Colonic mucosa (tissue), 4 donors: ENCODE measurements around the gene TNFRSF11A. TPM values are rescaled to one million over a fixed set of nuclear protein-coding genes. Genes with fewer than 3 reads are reported as not detected.

Experiments used
- DNase-seq: peaks from one replicate; pipeline ENCODE4 v3.0.0-alpha.2; 2020
- H3K27ac ChIP-seq: fragments of 200-600 bp; one replicate; pipeline ENCODE4 v1.8.0; 2021
- H3K27me3 ChIP-seq: fragments of 200-600 bp; one replicate; pipeline ENCODE4 v1.8.0; 2021
- H3K36me3 ChIP-seq: fragments of 200-600 bp; one replicate; pipeline ENCODE4 v1.8.0; 2021
- H3K4me1 ChIP-seq: fragments of 200-600 bp; one replicate; pipeline ENCODE4 v1.8.0; 2021; ENCODE audit warnings: mild to moderate bottlenecking
- H3K4me3 ChIP-seq: fragments of 200-600 bp; one replicate; pipeline ENCODE4 v1.8.0; 2021
- H3K9ac ChIP-seq, 2 donors: one replicate each; pipeline ENCODE4 v1.7.0; 2013; ENCODE audit warnings: control low read depth in 2 of 2, low read depth in 2 of 2, low read length in 2 of 2
- H3K9me3 ChIP-seq: fragments of 200-600 bp; one replicate; pipeline ENCODE4 v1.8.0; 2021
- CTCF ChIP-seq: fragments of 200-600 bp; IDR thresholded peaks from one replicate; pipeline ENCODE4 v1.8.0; 2022; ENCODE audit warnings: antibody characterized with exemption, mild to moderate bottlenecking
- intact Hi-C: fragments of 100-400 bp; cut with DNase I; formaldehyde crosslinking; loops from one replicate; pipeline ENCODE4 v1.14.1; 2022
- total RNA-seq, 2 donors: library from RNA; stranded (reverse); fragmentation: NEBNext Ultra II Directional in 1 of 2; extraction: Animal tissue kit (Norgen Biotek cat#: 25700) in 1 of 2; gene quantifications; one replicate each; pipeline ENCODE4 v1.2.1, GENCODE V29; 2021
- donor health status: healthy.
- donor health status: DM: no; HTN: no; CAD: no.
- donor health status: DM: no; HTN: no; CAD: no.

Gene TNFRSF11A
- total RNA-seq, 2 donors from 2014 or later = 80.6 to 86.6 TPM

- Histone ChIP-seq H3K27me3 (no peaks in the 10 kb centered on the region), H3K27ac (no peak overlapping the region), H3K36me3 (no peaks in the 10 kb centered on the region), H3K9me3 (no peaks in the 10 kb centered on the region), H3K4me1 (no peaks in the 10 kb centered on the region), H3K4me3 (no peak overlapping the region), H3K9ac (no peak overlapping the region)
- TF ChIP-seq CTCF = no peak
- intact Hi-C loops = no loop called here
- DNase-seq = no peak
These were observed 43.4 kb upstream of the TNFRSF11A start for GRCh38 chr18:62281684-62282083.

- intact Hi-C loops = no loop called here
- H3K27me3 ChIP-seq = no peaks in the 10 kb centered on the region
- no peaks in the 10 kb centered on the region for H3K36me3 ChIP-seq
- no peak overlapping the region for H3K27ac ChIP-seq
- no peak overlapping the region for H3K9ac ChIP-seq
- no peaks in the 10 kb centered on the region for H3K9me3 ChIP-seq
- TF ChIP-seq CTCF = no peak
- no peak overlapping the region for H3K4me3 ChIP-seq
- no peaks in the 10 kb centered on the region for H3K4me1 ChIP-seq
- no peak for DNase-seq
These were observed 42.9 kb upstream of the TNFRSF11A start for GRCh38 chr18:62282188-62282629.

- no peaks in the 10 kb centered on the region for H3K36me3 ChIP-seq
- intact Hi-C loops = no loop called here
- TF ChIP-seq CTCF = no peak
- DNase-seq = no peak
- no peaks in the 10 kb centered on the region for H3K9me3 ChIP-seq
- no peak overlapping the region for H3K27ac ChIP-seq
- peaks cover 5% of the 10 kb centered on the region for H3K4me1 ChIP-seq
- no peak overlapping the region for H3K4me3 ChIP-seq
- no peaks in the 10 kb centered on the region for H3K27me3 ChIP-seq
- H3K9ac ChIP-seq = no peak overlapping the region
These were observed 40.5 kb upstream of the TNFRSF11A start for GRCh38 chr18:62284637-62285036.

- intact Hi-C loops = no loop called here
- no peak for DNase-seq
- H3K36me3 ChIP-seq = no peaks in the 10 kb centered on the region
These were observed 39.8 kb upstream of the TNFRSF11A start for GRCh38 chr18:62285281-62285680.

GRCh38 chr18:62287781-62288664 is 37.1 kb upstream of the TNFRSF11A start:
- no peaks in the 10 kb centered on the region for H3K9me3 ChIP-seq
- peaks cover 8% of the 10 kb centered on the region for H3K4me1 ChIP-seq
- peak overlapping the region; percentile 39 for H3K27ac ChIP-seq
- H3K9ac ChIP-seq = no peak overlapping the region
- no peak for DNase-seq
- intact Hi-C loops = no loop called here
- no peak overlapping the region for H3K4me3 ChIP-seq
- no peaks in the 10 kb centered on the region for H3K36me3 ChIP-seq
- no peak for TF ChIP-seq CTCF
- no peaks in the 10 kb centered on the region for H3K27me3 ChIP-seq

More at GRCh38 chr18:62285281-62285680, 39.8 kb upstream of the TNFRSF11A start:
- Histone ChIP-seq H3K4me1 (peaks cover 8% of the 10 kb centered on the region), H3K4me3 (no peak overlapping the region), H3K9ac (no peak overlapping the region), H3K27me3 (no peaks in the 10 kb centered on the region), H3K9me3 (no peaks in the 10 kb centered on the region), H3K27ac (no peak overlapping the region)
- no peak for TF ChIP-seq CTCF
